ENCODE data around the gene GPD1.

GPD1 gene

GRCh38 chr12:50085615-50086072 is 18.2 kb upstream of the GPD1 start:
- no peak for DNase-seq (ENCODE audit: low spot score)
- TF ChIP-seq, protein P1, sequence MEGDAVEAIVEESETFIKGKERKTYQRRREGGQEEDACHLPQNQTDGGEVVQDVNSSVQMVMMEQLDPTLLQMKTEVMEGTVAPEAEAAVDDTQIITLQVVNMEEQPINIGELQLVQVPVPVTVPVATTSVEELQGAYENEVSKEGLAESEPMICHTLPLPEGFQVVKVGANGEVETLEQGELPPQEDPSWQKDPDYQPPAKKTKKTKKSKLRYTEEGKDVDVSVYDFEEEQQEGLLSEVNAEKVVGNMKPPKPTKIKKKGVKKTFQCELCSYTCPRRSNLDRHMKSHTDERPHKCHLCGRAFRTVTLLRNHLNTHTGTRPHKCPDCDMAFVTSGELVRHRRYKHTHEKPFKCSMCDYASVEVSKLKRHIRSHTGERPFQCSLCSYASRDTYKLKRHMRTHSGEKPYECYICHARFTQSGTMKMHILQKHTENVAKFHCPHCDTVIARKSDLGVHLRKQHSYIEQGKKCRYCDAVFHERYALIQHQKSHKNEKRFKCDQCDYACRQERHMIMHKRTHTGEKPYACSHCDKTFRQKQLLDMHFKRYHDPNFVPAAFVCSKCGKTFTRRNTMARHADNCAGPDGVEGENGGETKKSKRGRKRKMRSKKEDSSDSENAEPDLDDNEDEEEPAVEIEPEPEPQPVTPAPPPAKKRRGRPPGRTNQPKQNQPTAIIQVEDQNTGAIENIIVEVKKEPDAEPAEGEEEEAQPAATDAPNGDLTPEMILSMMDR (IDR thresholded peaks at IDR 0.05; ENCODE audit: borderline replicate concordance, control extremely low read depth, extremely low read depth, insufficient read depth, missing control alignments), result no peak
- in situ Hi-C loops (cut with MboI; ENCODE audit: low sequenced_read_pairs, unreplicated experiment), result no loop called here

- in situ Hi-C loops (cut with MboI; ENCODE audit: low sequenced_read_pairs, unreplicated experiment), result no loop called here
Measured at GRCh38 chr12:50086148-50086547, 17.7 kb upstream of the GPD1 start.

DNA sequence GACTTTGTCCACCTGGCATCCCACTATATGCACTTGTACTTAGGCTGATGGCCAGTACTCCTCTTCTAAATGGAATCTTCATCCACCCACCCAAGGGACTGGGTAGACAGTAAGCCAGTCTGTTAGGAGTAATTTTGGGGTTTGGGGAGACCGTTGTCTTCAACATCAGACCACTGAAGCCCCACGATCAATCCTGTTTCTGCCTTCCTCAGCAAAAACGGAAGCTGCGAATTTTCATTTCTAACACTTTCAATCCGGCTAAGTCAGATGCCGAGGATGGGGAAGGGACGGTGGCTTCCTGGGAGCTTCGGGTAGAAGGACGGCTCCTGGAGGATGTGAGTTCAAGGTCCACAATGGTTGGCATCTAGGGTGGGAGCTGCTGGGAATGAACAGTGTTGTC is 16.7 kb upstream of the GPD1 start:
- no peak for DNase-seq (ENCODE audit: low spot score)
- in situ Hi-C loops (cut with MboI; ENCODE audit: low sequenced_read_pairs, unreplicated experiment), result no loop called here
- TF ChIP-seq, protein P1 (IDR thresholded peaks at IDR 0.05; ENCODE audit: borderline replicate concordance, control extremely low read depth, extremely low read depth, insufficient read depth, missing control alignments), result no peak

More at GRCh38 chr12:50086148-50086547, 17.7 kb upstream of the GPD1 start:
- no peak for DNase-seq (ENCODE audit: low spot score)
- TF ChIP-seq, protein P1 (IDR thresholded peaks at IDR 0.05; ENCODE audit: borderline replicate concordance, control extremely low read depth, extremely low read depth, insufficient read depth, missing control alignments), result no peak

DNA sequence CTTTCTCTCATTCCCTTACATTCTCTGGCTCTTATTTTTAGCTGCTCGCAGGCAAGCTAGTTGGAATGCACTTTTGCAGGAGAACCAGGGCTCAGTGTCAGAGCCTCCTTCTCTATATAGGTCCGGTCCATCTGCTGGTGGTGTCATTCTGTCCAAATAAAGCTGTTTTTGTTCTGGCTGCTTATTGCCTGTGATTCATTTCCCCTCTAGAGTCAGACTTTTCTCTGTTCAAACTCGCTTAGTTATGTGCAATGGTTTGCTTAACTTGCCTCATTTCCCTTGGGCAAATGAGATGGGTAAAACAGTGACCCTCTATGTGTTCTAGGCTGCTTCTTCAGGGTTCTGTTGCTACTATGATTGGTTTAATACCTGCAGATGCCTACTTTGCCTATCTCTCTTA is 15.8 kb upstream of the GPD1 start:
- DNase-seq (ENCODE audit: low spot score), result no peak
- in situ Hi-C loops (cut with MboI; ENCODE audit: low sequenced_read_pairs, unreplicated experiment), result no loop called here
- TF ChIP-seq, protein P1 (IDR thresholded peaks at IDR 0.05; ENCODE audit: borderline replicate concordance, control extremely low read depth, extremely low read depth, insufficient read depth, missing control alignments), result no peak

DNA sequence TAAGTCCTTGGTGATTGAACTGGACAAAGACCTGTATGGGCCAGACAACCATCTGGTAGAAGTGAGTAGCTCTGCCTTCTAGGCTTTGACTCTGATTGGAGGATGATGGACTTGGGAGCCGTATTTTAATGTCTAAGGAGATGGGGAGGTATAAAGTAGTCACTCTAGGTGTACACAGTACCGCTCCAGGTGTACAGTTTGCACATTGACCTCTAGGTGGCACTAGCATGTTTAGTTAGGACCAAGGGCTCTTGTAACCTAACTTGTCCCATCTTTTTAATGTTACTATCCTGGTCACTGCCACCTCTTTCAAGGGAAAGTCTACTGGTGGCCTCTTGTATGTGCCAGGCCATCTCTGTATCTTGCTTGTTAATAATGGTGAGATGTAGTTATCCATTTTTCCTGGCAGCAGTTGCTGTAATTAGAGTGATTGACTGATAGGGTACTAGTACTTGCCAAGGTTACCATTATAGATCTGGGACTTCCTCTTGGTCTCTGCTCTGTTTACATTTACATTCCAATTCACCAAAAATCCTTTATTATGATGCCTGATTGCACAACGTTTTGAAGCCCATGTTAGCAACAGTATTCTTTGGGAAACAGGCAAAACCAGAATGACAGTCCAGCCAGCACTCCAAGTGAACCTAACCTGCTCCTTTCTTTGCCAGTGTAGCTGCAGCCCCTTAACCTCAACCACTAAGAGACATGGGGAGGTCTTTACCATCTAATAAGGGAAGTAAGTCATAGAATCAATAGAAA is 15.1 kb upstream of the GPD1 start:
- TF ChIP-seq, protein P1 (IDR thresholded peaks at IDR 0.05; ENCODE audit: borderline replicate concordance, control extremely low read depth, extremely low read depth, insufficient read depth, missing control alignments), result peak; percentile 67
- DNase-seq (ENCODE audit: low spot score), result peak; percentile 76
- in situ Hi-C loops (cut with MboI; ENCODE audit: low sequenced_read_pairs, unreplicated experiment), result no loop called here

- TF ChIP-seq, protein P1 (IDR thresholded peaks at IDR 0.05; ENCODE audit: borderline replicate concordance, control extremely low read depth, extremely low read depth, insufficient read depth, missing control alignments), result no peak
- in situ Hi-C loops (cut with MboI; ENCODE audit: low sequenced_read_pairs, unreplicated experiment), result no loop called here
- DNase-seq (ENCODE audit: low spot score), result no peak
Measured at GRCh38 chr12:50089730-50090129, 14.1 kb upstream of the GPD1 start.

Measured in GM13976 (cell line).